SU-DHL-6 (cell line): Measurements from ENCODE around the gene MOB3B.

ENCODE experiments used
- H2AFZ ChIP-seq: fragments of 200-600 bp; sonication (generic); 2 replicates; pipeline ENCODE4 v1.6.1; 2014; ENCODE audit warnings: low read depth, mild to moderate bottlenecking, moderate library complexity, mixed read lengths, antibody characterized with exemption, low read length; ENCODE audit not compliant: severe bottlenecking
- H3F3A ChIP-seq: fragments of 200-600 bp; shearing (Covaris generic); 2 replicates; pipeline ENCODE4 v1.6.0; 2016; ENCODE audit warnings: antibody characterized with exemption, mild to moderate bottlenecking; ENCODE audit not compliant: insufficient read depth
- H3K27ac ChIP-seq: fragments of 200-600 bp; sonication (generic); 2 replicates; pipeline ENCODE4 v1.5.1; 2016; ENCODE audit warnings: low read depth, mild to moderate bottlenecking, low read length, moderate library complexity, mixed read lengths
- H3K27me3 ChIP-seq: fragments of 200-600 bp; sonication (generic), shearing (Covaris generic); 2 replicates; pipeline ENCODE4 v1.6.0; 2014; ENCODE audit warnings: mild to moderate bottlenecking, low read length
- H3K36me3 ChIP-seq: fragments of 200-600 bp; sonication (generic); 2 replicates; pipeline ENCODE4 v1.6.1; 2014; ENCODE audit warnings: mild to moderate bottlenecking, low read length, mixed read lengths
- H3K4me2 ChIP-seq: fragments of 300-600, 200-600 bp; shearing (Covaris generic), sonication (generic); 2 replicates; pipeline ENCODE4 v1.6.0; 2014; ENCODE audit warnings: low read length, low read depth, mild to moderate bottlenecking; ENCODE audit not compliant: poor library complexity, severe bottlenecking
- H3K4me3 ChIP-seq: fragments of 200-600 bp; sonication (generic); 2 replicates; pipeline ENCODE4 v1.5.1; 2014; ENCODE audit warnings: antibody characterized with exemption, low read length, mild to moderate bottlenecking, mixed read lengths; ENCODE audit not compliant: insufficient read depth, poor library complexity, severe bottlenecking
- H3K79me2 ChIP-seq: fragments of 200-600 bp; sonication (generic); 2 replicates; pipeline ENCODE4 v1.6.1; 2014; ENCODE audit warnings: mild to moderate bottlenecking, low read length, moderate library complexity; ENCODE audit not compliant: insufficient read depth
- H3K9ac ChIP-seq: fragments of 200-600 bp; sonication (generic); 2 replicates; pipeline ENCODE4 v1.7.0; 2014; ENCODE audit warnings: mild to moderate bottlenecking, low read length
- H3K9me2 ChIP-seq: fragments of 200-600 bp; sonication (generic); replicated peaks from 2 replicates; pipeline ENCODE4 v1.6.1; 2014; ENCODE audit warnings: low read length; ENCODE audit not compliant: insufficient read depth
- H3K9me3 ChIP-seq: fragments of 200-600 bp; sonication (generic); 2 replicates; pipeline ENCODE4 v1.6.1; 2014; ENCODE audit warnings: low read length, mixed read lengths; ENCODE audit not compliant: insufficient read depth
- H4K20me1 ChIP-seq: fragments of 200-600 bp; sonication (generic); 2 replicates; pipeline ENCODE4 v1.6.1; 2014; ENCODE audit warnings: low read depth, mild to moderate bottlenecking, antibody characterized with exemption, low read length, moderate library complexity, mixed read lengths
- CTCF ChIP-seq: fragments of 200-600 bp; sonication (generic); IDR thresholded peaks from one replicate; pipeline ENCODE4 v1.5.1; 2017; ENCODE audit warnings: antibody characterized with exemption, mild to moderate bottlenecking, low read length, moderate library complexity; ENCODE audit not compliant: insufficient read depth, poor library complexity, severe bottlenecking
- EZH2phosphoT487 ChIP-seq: fragments of 200-600 bp; sonication (generic), shearing (Covaris generic); conservative IDR thresholded peaks from 2 replicates; pipeline ENCODE4 v1.6.1; 2018; ENCODE audit warnings: mild to moderate bottlenecking, antibody characterized with exemption, low read length, moderate library complexity, mixed read lengths

Gene MOB3B

GRCh38 chr9:27436234-27436633 is 93.4 kb downstream of the MOB3B start:
- TF ChIP-seq EZH2phosphoT487, result no peak
- Histone ChIP-seq H3K4me3 (no peak overlapping the region), H3F3A (no peaks in the 10 kb centered on the region), H3K9me2 (no peaks in the 10 kb centered on the region), H3K9ac (no peak overlapping the region), H3K4me2 (no peak overlapping the region), H3K79me2 (no peaks in the 10 kb centered on the region), H3K27me3 (no peaks in the 10 kb centered on the region), H3K9me3 (no peaks in the 10 kb centered on the region), H2AFZ (no peak overlapping the region), H3K36me3 (no peaks in the 10 kb centered on the region), H4K20me1 (no peaks in the 10 kb centered on the region), H3K27ac (no peak overlapping the region)

GRCh38 chr9:27433631-27434325 is 95.8 kb downstream of the MOB3B start:
- no peak for TF ChIP-seq CTCF
- no peak for TF ChIP-seq EZH2phosphoT487
- Histone ChIP-seq H4K20me1 (no peaks in the 10 kb centered on the region), H3K27me3 (no peaks in the 10 kb centered on the region), H3K9me2 (no peaks in the 10 kb centered on the region), H2AFZ (no peak overlapping the region), H3K27ac (no peak overlapping the region), H3K4me3 (no peak overlapping the region), H3K9ac (no peak overlapping the region), H3F3A (no peaks in the 10 kb centered on the region), H3K79me2 (no peaks in the 10 kb centered on the region), H3K9me3 (no peaks in the 10 kb centered on the region), H3K36me3 (no peaks in the 10 kb centered on the region), H3K4me2 (no peak overlapping the region)

- H3K36me3 ChIP-seq, result no peaks in the 10 kb centered on the region
- no peaks in the 10 kb centered on the region for H3K9me3 ChIP-seq
- no peaks in the 10 kb centered on the region for H3K27me3 ChIP-seq
- no peaks in the 10 kb centered on the region for H3F3A ChIP-seq
- no peaks in the 10 kb centered on the region for H3K9me2 ChIP-seq
- no peak overlapping the region for H3K9ac ChIP-seq
- no peaks in the 10 kb centered on the region for H3K79me2 ChIP-seq
- H3K4me2 ChIP-seq, result no peak overlapping the region
- H3K4me3 ChIP-seq, result no peak overlapping the region
- no peak overlapping the region for H3K27ac ChIP-seq
- TF ChIP-seq CTCF (no peak), EZH2phosphoT487 (no peak)
- no peaks in the 10 kb centered on the region for H4K20me1 ChIP-seq
- H2AFZ ChIP-seq, result no peak overlapping the region
These were observed 97.3 kb downstream of the MOB3B start for GRCh38 chr9:27432308-27432707.

GRCh38 chr9:27431543-27432147 is 98.0 kb downstream of the MOB3B start:
- Histone ChIP-seq H3K36me3 (no peaks in the 10 kb centered on the region), H3K4me3 (no peak overlapping the region), H2AFZ (no peak overlapping the region), H3K27me3 (no peaks in the 10 kb centered on the region), H3K79me2 (no peaks in the 10 kb centered on the region), H3K9ac (no peak overlapping the region), H3K9me3 (no peaks in the 10 kb centered on the region), H3K27ac (no peak overlapping the region), H3F3A (no peaks in the 10 kb centered on the region), H4K20me1 (no peaks in the 10 kb centered on the region), H3K4me2 (no peak overlapping the region), H3K9me2 (no peaks in the 10 kb centered on the region)
- no peak for TF ChIP-seq EZH2phosphoT487
- no peak for TF ChIP-seq CTCF
